Activated CD8-positive, alpha-beta memory T cell treated with anti-CD3 and anti-CD28 coated beads, Interleukin-2, amount 10 ng/mL, durations not matched to agents 7 days and 5 days (primary cell): ENCODE measurements around the gene ATF6. TPM values are rescaled to one million over a fixed set of nuclear protein-coding genes. Genes with fewer than 3 reads are reported as not detected.

Source experiments
- ATAC-seq: fragments of 150-1000 bp; cut with Tn5 transposase; one replicate; pipeline ENCODE4 v1.10.0; 2021; ENCODE audit warnings: moderate library complexity
- CTCF ChIA-PET: fragments of 350-600 bp; sonication (Branson Sonifier 250); formaldehyde crosslinking; loops from one replicate; lab custom pipeline; 2021; ENCODE audit warnings: antibody characterized with exemption; lab: Charles Lee
- DNase-seq: peaks from one replicate; pipeline ENCODE4 v3.0.0-alpha.2; 2020
- H3K27ac Mint-ChIP-seq: one replicate; pipeline ENCODE4 v1.8.0; 2021; ENCODE audit warnings: mild to moderate bottlenecking, mixed read lengths
- H3K27me3 Mint-ChIP-seq: one replicate; pipeline ENCODE4 v1.8.0; 2021; ENCODE audit warnings: mixed read lengths
- H3K36me3 Mint-ChIP-seq: one replicate; pipeline ENCODE4 v1.8.0; 2021; ENCODE audit warnings: mild to moderate bottlenecking, mixed read lengths
- H3K4me1 Mint-ChIP-seq: one replicate; pipeline ENCODE4 v1.8.0; 2021; ENCODE audit warnings: mixed read lengths
- H3K4me3 Mint-ChIP-seq: one replicate; pipeline ENCODE4 v1.8.0; 2021; ENCODE audit warnings: mild to moderate bottlenecking, moderate library complexity, mixed read lengths
- H3K9me3 Mint-ChIP-seq: one replicate; pipeline ENCODE4 v1.8.0; 2022; ENCODE audit warnings: low read depth, mixed read lengths
- total RNA-seq, 2 experiments: library from RNA; stranded (reverse); gene quantifications; one replicate each; pipeline ENCODE4 v1.2.3, GENCODE V29; 2021

ATF6 gene
- total RNA-seq, 2 experiments from 2014 or later: 16.8 to 21.3 TPM

DNA sequence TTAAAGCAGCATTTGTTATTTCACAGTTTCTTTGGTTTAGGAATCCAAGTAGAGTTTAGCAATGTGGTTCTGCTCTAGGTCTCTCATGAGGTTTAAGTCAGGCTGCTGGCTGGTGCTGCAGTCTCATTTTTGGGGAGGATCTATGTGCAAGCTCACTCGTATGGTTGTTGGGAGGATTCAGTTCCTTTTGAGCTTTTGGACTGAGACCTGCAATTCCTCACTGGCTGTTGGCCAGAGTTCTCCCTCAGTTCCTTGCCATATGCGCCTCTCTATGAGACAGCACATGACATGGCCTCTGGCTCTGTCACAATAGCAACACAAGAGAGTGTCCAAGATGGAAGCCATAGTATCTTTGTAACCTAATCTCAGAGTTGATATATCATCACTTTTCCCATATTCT lies 166.5 kb downstream of the ATF6 start:
- CTCF ChIA-PET: no interaction called here
- Mint-ChIP-seq H3K27ac (no peak overlapping the region), H3K4me1 (peaks cover 18% of the 10 kb centered on the region), H3K27me3 (no peaks in the 10 kb centered on the region), H3K36me3 (peaks cover 12% of the 10 kb centered on the region), H3K4me3 (no peak overlapping the region), H3K9me3 (no peaks in the 10 kb centered on the region)
- no peak for DNase-seq
- no peak for ATAC-seq

DNA sequence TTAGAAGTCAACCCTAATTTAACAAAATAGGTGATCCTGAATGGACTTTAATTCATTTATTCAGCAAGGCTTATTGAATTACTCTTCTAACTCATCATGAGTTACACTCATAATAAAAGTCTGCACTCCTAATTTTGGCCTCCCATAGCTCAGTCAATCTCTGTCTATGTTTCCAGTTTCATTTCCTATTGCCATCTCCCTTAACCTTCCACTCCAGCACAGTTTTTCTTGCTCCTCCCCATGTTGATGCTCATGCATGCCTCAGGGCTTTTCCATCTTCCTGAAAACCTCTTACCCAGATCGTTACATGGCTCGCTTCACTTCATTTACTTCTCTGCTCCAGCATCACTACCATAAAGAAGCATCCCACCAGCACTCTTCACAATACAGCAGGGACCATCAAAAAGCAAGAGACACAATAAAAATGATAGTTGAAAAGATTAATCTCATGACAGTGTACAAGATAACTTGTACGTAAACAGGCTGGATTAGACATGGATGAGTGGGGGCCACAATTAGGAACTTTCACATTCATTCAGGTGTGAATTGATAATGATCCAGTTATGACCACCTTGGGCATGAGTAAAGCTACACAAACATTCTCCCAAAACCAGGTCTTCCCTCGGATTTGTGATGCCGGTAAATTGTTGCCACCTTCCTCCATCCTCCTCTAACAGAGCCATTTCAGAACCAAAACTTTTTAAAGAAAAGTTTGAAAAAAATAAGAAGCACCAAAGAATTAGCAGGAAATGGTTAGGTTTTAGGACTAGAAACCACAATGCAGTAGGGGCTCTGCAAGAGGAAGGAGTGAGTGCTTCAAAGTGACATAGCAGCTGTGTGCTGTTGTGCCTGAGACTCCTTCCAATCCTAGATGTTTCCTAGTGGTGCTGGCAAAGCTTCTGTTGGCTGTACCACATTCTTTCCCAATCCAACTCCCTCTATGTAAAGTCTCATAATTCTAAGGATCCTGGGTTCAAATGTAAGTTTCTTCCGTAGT lies 167.8 kb downstream of the ATF6 start:
- CTCF ChIA-PET: interaction anchor here (1.6 kb wide), 1 partner anchor 103 kb away, joined by 5 read pairs; no protein-coding TSS in a partner anchor
- peak; percentile 45 for DNase-seq
- peaks cover 12% of the 10 kb centered on the region for H3K36me3 Mint-ChIP-seq
- H3K9me3 Mint-ChIP-seq: no peaks in the 10 kb centered on the region
- peak overlapping the region; percentile 18 for H3K27ac Mint-ChIP-seq
- peak overlapping the region; percentile 6 for H3K4me3 Mint-ChIP-seq
- no peaks in the 10 kb centered on the region for H3K27me3 Mint-ChIP-seq
- peaks cover 18% of the 10 kb centered on the region for H3K4me1 Mint-ChIP-seq
- ATAC-seq: peak; percentile 88

DNA sequence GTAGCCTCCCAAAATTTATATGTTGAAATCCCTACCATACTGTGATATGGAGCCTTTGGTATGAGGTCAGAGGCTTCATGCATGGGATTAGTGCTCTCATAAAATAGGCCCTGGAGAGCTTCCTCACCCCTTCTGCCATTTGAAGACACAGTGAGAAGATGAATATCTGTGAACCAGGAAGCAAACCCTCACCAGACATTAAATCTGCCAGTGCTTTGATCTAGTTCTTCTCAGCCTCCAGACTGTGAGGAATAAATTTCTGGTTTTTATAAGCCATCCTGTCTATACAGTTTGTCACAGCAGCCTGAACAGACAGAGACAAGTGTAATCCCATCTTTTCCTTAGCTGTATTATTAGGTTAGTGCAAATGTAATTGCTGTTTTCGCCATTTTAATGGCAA lies 169.1 kb downstream of the ATF6 start:
- Mint-ChIP-seq H3K9me3 (no peaks in the 10 kb centered on the region), H3K4me1 (peaks cover 18% of the 10 kb centered on the region), H3K4me3 (no peak overlapping the region), H3K27me3 (no peaks in the 10 kb centered on the region), H3K36me3 (peaks cover 7% of the 10 kb centered on the region), H3K27ac (no peak overlapping the region)
- CTCF ChIA-PET: interaction anchor here (1.6 kb wide), 1 partner anchor 102 kb away, joined by 5 read pairs; no protein-coding TSS in a partner anchor
- ATAC-seq (no peak), DNase-seq (no peak)

DNA sequence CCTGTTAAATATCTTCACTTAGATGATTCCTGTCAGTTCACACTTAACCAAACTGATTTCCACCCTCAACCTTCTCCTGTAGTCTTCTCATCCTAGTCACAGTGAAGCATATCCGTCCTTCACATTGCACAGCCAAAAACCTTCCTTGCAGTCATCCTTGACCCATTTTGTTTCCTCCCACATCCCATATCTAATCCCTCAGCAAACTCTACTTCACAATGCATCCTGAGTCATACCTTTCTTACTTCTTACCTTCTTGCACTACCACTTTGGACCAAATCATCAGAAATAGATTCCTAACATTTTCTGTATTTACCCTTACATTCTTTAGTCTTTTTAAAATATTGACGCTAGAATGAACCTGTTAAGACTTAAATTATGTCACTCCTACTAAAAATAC lies 170.7 kb downstream of the ATF6 start:
- DNase-seq (no peak), ATAC-seq (no peak)
- Mint-ChIP-seq H3K27ac (no peak overlapping the region), H3K4me1 (peaks cover 18% of the 10 kb centered on the region), H3K36me3 (peaks cover 7% of the 10 kb centered on the region), H3K27me3 (no peaks in the 10 kb centered on the region), H3K9me3 (no peaks in the 10 kb centered on the region), H3K4me3 (no peak overlapping the region)
- CTCF ChIA-PET: no interaction called here

DNA sequence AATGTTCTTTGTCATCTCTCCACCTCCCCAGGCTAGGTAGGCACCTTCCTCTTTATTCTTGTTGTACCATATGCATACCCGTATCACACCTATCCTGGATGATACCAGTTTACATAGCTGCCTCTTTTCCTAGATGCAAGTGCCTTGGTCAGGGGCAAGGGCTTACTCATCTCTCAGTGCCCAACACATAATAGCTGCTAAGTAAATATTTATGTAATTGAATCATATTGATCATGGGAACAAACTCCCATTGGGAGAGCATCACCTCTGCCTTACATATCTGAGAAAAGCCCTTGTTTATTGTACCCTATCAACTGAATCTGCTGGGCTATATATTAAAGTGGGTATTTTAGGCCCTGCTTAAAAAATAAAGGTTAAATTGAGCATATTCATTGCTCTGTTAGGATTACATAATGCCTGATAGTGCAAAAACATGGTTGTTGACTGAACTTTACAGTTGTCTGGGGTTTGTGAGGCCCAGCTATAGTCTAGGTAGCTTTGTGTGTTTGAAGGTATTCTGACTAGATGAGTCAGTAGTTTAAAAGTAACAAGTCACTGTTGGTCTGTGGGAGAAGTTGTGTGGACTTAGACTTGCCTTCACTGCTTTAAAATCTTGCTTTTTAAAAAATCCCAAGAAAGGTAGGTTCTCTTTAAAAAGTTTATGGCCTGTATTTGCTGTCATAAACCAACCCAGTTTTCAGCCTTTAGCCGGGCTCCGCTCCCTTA lies 174.9 kb downstream of the ATF6 start:
- no peak overlapping the region for H3K4me3 Mint-ChIP-seq
- no peaks in the 10 kb centered on the region for H3K9me3 Mint-ChIP-seq
- peaks cover 13% of the 10 kb centered on the region for H3K36me3 Mint-ChIP-seq
- no peak overlapping the region for H3K27ac Mint-ChIP-seq
- no peak for DNase-seq
- H3K4me1 Mint-ChIP-seq: no peaks in the 10 kb centered on the region
- H3K27me3 Mint-ChIP-seq: no peaks in the 10 kb centered on the region
- CTCF ChIA-PET: no interaction called here
- ATAC-seq: no peak

DNA sequence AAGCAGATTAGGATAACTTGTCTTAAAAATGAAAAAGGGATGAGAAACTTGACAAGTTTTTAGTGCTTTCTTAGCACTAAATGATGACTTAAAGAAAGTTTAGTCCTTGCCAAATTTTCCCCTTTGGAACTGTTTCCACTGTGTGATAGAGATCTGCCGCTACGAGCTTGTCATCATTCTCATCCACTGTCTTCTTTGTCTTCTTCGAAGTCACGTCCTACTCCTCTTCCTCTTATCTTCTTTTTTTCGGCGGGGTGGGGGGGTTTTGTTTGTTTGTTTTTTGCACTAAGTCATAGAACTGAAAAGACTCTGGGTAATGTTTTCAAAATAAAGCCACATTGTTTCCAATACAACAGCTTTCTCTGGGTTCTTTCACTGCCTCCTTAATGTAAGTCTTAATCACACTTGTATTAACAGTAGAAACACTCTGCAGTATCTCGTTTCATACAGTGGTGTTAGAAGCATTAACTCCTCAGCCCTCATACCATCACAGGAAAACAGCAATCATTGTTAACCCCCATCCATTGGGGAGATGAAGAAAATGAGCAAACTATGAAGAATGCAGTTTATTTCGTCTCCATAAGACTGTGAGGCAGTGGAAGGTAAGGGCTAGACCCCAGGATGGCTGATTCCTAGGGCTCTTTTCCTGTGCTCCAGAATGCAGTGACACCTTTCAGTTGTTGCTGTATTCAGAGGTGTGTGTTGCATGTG lies 175.8 kb downstream of the ATF6 start:
- Mint-ChIP-seq H3K9me3 (no peaks in the 10 kb centered on the region), H3K4me3 (no peak overlapping the region), H3K27ac (no peak overlapping the region), H3K4me1 (no peaks in the 10 kb centered on the region), H3K27me3 (no peaks in the 10 kb centered on the region), H3K36me3 (peaks cover 10% of the 10 kb centered on the region)
- CTCF ChIA-PET: no interaction called here
- DNase-seq (no peak), ATAC-seq (no peak)

DNA sequence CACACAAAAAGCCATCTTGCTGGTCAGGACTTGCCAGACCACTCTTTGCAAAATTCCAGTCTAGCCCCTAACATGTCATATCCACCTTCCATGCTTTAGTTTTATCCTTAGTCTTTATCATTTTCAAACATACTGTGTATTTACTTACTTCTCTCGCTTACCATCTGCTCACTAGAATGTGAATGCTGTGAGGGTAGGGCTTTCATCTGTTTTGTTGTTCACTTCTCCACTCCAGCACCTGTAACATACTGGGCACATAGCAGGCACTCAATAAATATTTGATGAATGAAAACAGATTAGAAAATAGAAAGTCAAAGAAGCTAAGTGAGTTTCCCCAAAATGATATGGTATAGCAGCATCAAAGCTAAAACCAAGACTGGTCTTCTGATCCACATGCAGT lies 177.6 kb downstream of the ATF6 start:
- Mint-ChIP-seq H3K36me3 (peaks cover 12% of the 10 kb centered on the region), H3K27me3 (no peaks in the 10 kb centered on the region), H3K4me3 (no peak overlapping the region), H3K4me1 (no peaks in the 10 kb centered on the region), H3K9me3 (no peaks in the 10 kb centered on the region), H3K27ac (no peak overlapping the region)
- ATAC-seq: no peak
- CTCF ChIA-PET: no interaction called here
- no peak for DNase-seq

DNA sequence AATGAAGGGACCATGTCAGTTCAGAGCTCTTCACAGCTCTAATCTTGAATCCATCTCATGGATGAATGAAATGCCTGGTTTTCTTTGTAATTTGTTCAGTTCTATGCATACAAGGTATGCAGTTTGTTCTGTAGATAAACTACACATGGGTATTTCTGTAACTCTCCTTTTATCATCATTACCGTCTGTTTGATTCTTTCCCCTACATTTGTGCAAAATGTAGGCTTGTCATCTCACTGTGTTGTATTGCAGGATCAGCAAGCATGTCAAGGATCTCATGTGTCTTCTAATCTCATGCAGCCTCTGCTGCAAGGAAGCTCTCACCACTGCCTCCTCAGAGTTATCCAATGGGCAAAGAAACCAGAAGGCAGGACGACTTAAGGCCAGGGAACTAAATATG lies 178.3 kb downstream of the ATF6 start:
- CTCF ChIA-PET: interaction anchor here (1.7 kb wide), 1 partner anchor 18 kb away, joined by 4 read pairs; no protein-coding TSS in a partner anchor
- DNase-seq: no peak
- ATAC-seq: no peak
- Mint-ChIP-seq H3K36me3 (peaks cover 12% of the 10 kb centered on the region), H3K4me1 (no peaks in the 10 kb centered on the region), H3K9me3 (no peaks in the 10 kb centered on the region), H3K27ac (no peak overlapping the region), H3K4me3 (no peak overlapping the region), H3K27me3 (no peaks in the 10 kb centered on the region)

DNA sequence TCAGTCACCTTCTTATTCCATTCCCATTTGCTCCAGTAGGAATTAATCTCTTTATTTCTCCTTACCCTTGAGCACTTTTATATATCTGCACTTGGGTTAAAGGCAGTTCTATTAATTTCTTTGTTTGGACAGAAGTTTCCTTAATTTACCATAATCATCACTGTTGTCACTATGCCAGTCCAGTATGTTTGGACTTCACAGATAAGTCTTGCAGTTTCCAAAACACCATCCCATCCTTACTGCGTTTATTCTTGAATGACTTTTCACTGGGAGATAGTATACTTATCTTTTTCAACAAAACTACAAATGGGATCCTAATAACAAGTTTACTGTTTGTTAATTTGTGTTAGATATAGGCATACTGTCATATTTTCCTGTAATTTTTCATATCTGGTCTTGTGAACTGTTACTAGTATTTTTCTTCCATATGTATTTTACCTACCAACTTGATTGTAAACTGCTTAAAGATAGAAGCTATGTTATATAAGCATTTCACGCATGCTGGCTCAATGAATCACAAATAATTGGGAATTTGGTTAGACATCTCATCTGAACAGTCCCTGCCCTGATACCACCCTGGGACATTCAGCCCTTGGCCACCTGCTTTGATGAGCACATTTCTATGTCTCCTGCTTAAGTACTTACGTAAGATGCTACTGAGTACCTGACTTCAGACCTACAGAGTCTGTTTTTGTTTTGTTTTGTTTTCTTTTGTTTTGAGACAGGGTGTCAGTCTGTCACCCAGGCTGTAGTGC lies 179.4 kb downstream of the ATF6 start:
- H3K36me3 Mint-ChIP-seq: peaks cover 19% of the 10 kb centered on the region
- DNase-seq (no peak), ATAC-seq (no peak)
- no peak overlapping the region for H3K4me3 Mint-ChIP-seq
- no peaks in the 10 kb centered on the region for H3K9me3 Mint-ChIP-seq
- H3K27ac Mint-ChIP-seq: no peak overlapping the region
- H3K27me3 Mint-ChIP-seq: no peaks in the 10 kb centered on the region
- H3K4me1 Mint-ChIP-seq: no peaks in the 10 kb centered on the region
- CTCF ChIA-PET: interaction anchor here (1.7 kb wide), 1 partner anchor 17 kb away, joined by 4 read pairs; no protein-coding TSS in a partner anchor

DNA sequence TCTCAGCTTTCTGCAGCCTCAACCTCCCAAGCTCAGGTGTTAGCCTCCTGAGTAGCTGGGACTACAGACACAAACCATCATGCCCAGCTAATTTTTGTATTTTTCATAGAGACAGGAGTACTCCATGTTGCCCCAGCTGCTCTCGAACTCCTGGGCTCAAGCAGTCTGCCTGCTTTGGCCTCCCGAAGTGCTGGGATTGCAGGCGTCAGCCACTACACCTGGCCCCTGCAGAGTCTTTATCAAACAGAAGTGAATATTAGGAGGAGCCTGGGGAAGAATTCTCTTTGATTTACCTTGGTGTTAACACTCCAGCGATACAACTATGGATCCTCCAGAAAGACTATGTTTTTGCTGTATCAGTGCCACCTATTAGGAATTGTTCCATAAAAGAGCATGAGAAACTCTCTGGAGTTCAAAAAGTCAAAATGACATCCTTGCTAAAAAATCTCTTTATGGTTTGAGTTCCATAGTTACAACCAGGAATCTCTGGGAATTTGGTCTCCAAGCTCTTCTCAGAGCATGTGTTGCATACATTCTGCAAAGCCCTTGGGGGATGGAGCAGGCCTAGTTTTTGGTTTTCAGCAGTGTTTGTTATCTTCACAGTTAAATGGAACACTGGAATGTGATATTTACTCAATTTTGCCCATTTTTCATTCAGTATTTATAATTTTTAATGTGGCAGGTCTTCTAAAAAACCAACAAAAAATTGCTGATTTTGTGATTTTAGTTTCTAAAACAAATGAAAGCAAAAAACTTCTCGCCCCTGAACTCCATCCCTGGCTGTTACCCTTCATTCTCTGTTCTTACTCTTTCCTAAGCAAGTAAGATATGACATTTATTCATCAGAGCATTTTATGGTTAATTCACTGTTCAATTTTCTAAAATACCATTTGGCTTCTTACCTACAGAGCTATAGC lies 180.2 kb downstream of the ATF6 start:
- H3K36me3 Mint-ChIP-seq: peaks cover 19% of the 10 kb centered on the region

DNA sequence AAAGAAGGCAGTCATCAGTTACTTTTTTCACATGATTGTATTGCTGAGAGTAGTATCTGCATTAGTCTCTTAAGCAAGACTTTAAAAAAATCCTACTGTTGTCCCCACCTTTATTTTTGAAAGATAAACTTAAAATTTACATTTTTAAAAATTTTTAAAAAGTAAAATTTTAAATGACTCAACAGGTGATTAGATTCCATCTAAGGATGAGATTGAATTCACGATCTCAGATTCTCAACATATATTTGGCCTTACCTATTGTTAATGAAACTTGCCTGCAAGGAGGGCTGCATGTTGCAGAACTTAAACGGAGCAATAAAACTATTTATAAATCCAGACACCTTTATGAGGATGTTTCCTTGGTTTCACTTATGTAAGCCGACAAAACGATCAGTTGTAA lies 182.3 kb downstream of the ATF6 start:
- DNase-seq: no peak
- CTCF ChIA-PET: no interaction called here

More for the DNA sequence above, 180.2 kb downstream of the ATF6 start:
- H3K4me3 Mint-ChIP-seq: no peak overlapping the region
- ATAC-seq: no peak
- no peak for DNase-seq
- no peaks in the 10 kb centered on the region for H3K4me1 Mint-ChIP-seq
- H3K9me3 Mint-ChIP-seq: no peaks in the 10 kb centered on the region
- no peaks in the 10 kb centered on the region for H3K27me3 Mint-ChIP-seq
- CTCF ChIA-PET: interaction anchor here (1.7 kb wide), 1 partner anchor 16 kb away, joined by 4 read pairs; no protein-coding TSS in a partner anchor
- no peak overlapping the region for H3K27ac Mint-ChIP-seq

DNA sequence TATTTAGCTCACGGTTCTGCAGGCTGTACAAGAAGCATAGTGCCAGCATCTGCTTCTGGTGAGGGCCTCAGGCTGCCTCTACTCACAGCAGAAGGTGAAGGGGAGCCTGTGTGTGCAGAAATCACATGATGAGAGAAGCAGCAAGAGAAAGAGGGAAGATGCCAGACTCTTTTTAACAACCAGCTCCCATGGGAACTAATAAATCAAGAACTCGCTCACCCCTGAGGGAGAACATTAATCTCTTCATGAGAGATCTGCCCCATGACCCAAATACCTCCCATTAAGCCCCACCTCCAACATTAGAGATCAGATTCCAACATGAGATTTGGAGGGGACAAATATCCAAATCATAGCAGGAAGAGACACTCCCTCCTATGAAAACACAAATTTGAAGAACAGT lies 183.4 kb downstream of the ATF6 start:
- DNase-seq (no peak), ATAC-seq (no peak)
- no peaks in the 10 kb centered on the region for H3K27me3 Mint-ChIP-seq
- H3K4me1 Mint-ChIP-seq: peaks cover 12% of the 10 kb centered on the region
- H3K27ac Mint-ChIP-seq: no peak overlapping the region
- H3K36me3 Mint-ChIP-seq: peaks cover 13% of the 10 kb centered on the region
- no peaks in the 10 kb centered on the region for H3K9me3 Mint-ChIP-seq
- CTCF ChIA-PET: no interaction called here
- no peak overlapping the region for H3K4me3 Mint-ChIP-seq

More for the DNA sequence above, 182.3 kb downstream of the ATF6 start:
- Mint-ChIP-seq H3K36me3 (peaks cover 16% of the 10 kb centered on the region), H3K9me3 (no peaks in the 10 kb centered on the region), H3K27ac (no peak overlapping the region), H3K4me3 (no peak overlapping the region), H3K4me1 (peaks cover 4% of the 10 kb centered on the region), H3K27me3 (no peaks in the 10 kb centered on the region)
- no peak for ATAC-seq
